ENCODE results near the gene SREBF2. TPM values are rescaled to one million over a fixed set of nuclear protein-coding genes. Genes with fewer than 3 reads are reported as not detected.
A peak's percentile ranks its signal among the peaks of the same experiment; 100 is the strongest.

Gene SREBF2
- total RNA-seq, 1 donor from 2014 or later: 61.1 TPM

GRCh38 chr22:41820447-41820846 lies 12.5 kb upstream of the SREBF2 start:
- no peak for TF ChIP-seq CTCF (conservative IDR thresholded peaks at IDR 0.05; ENCODE audit: low read depth, low read length)
- no peak for DNase-seq (ENCODE audit: low read depth)
- no peak overlapping the region for H3K4me3 ChIP-seq (ENCODE audit: low read depth, low read length)

GRCh38 chr22:41821471-41822316 lies 11.2 kb upstream of the SREBF2 start:
- no peak for TF ChIP-seq CTCF (conservative IDR thresholded peaks at IDR 0.05; ENCODE audit: low read depth, low read length)
- no peak overlapping the region for H3K4me3 ChIP-seq (ENCODE audit: low read depth, low read length)
- DNase-seq (ENCODE audit: low read depth): no peak

GRCh38 chr22:41822317-41823057 lies 10.4 kb upstream of the SREBF2 start:
- no peak overlapping the region for H3K4me3 ChIP-seq (ENCODE audit: low read depth, low read length)
- DNase-seq (ENCODE audit: low read depth): peak; percentile 64
- peak; percentile 66 for TF ChIP-seq CTCF (conservative IDR thresholded peaks at IDR 0.05; ENCODE audit: low read depth, low read length)

- H3K4me3 ChIP-seq (ENCODE audit: low read depth, low read length): no peak overlapping the region
- no peak for TF ChIP-seq CTCF (conservative IDR thresholded peaks at IDR 0.05; ENCODE audit: low read depth, low read length)
- no peak for DNase-seq (ENCODE audit: low read depth)
Observed at GRCh38 chr22:41823797-41824196, 9.1 kb upstream of the SREBF2 start.

GRCh38 chr22:41825376-41825775 lies 7.5 kb upstream of the SREBF2 start:
- H3K4me3 ChIP-seq (ENCODE audit: low read depth, low read length): no peak overlapping the region
- DNase-seq (ENCODE audit: low read depth): no peak
- TF ChIP-seq CTCF (conservative IDR thresholded peaks at IDR 0.05; ENCODE audit: low read depth, low read length): no peak

GRCh38 chr22:41826021-41826420 lies 6.9 kb upstream of the SREBF2 start:
- no peak overlapping the region for H3K4me3 ChIP-seq (ENCODE audit: low read depth, low read length)
- DNase-seq (ENCODE audit: low read depth): no peak
- TF ChIP-seq CTCF (conservative IDR thresholded peaks at IDR 0.05; ENCODE audit: low read depth, low read length): no peak

All from epithelial cell of proximal tubule (primary cell).